ENCODE measurements around the gene ENTREP1. TPM values are rescaled to one million over a fixed set of nuclear protein-coding genes. Genes with fewer than 3 reads are reported as not detected.
A peak's percentile ranks its signal among the peaks of the same experiment; 100 is the strongest.
"Not testable (repeated sequence)": the region's sequence is repeated elsewhere in the genome, so short reads cannot be mapped to it uniquely, and the experiment has no call there.

ENTREP1 gene
- total RNA-seq, 1 experiment from 2014 or later = not detected

DNA sequence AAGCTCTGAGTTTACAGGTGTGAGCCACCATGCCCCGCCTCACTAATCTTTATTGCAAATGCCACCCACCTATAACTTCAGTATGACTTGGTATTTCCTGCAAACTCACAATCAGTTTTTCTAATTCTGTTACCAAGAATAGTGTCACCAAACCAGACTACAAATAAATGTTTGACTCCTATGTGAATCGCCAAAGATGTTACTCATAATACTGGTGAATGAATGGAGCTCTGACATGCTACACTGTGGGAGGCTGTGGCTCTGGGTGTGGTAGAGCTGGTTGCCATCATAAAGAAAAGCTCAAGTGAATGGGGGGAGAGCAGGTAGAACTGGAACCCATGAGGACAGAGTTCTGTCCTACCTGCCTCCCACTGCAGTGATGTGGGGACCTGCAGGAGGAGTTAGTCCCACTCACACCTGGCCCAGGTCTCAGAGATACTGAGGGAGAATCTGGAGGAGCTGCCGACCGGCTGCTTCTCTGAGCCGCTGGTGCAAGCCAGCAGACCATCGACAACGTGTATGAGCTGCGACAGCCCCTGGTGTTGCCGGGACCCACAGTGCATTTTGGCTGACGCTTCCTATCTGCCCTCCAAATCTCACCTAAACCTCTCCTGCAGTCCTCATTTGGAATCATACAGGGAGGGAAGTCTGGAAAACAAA, 95.7 kb downstream of the ENTREP1 start:
- H3K27me3 ChIP-seq = no peaks in the 10 kb centered on the region
- H3K9me3 ChIP-seq = no peaks in the 10 kb centered on the region
- DNase-seq = no peak
- H3K36me3 ChIP-seq = no peaks in the 10 kb centered on the region
- H3K4me3 ChIP-seq = no peak overlapping the region

DNA sequence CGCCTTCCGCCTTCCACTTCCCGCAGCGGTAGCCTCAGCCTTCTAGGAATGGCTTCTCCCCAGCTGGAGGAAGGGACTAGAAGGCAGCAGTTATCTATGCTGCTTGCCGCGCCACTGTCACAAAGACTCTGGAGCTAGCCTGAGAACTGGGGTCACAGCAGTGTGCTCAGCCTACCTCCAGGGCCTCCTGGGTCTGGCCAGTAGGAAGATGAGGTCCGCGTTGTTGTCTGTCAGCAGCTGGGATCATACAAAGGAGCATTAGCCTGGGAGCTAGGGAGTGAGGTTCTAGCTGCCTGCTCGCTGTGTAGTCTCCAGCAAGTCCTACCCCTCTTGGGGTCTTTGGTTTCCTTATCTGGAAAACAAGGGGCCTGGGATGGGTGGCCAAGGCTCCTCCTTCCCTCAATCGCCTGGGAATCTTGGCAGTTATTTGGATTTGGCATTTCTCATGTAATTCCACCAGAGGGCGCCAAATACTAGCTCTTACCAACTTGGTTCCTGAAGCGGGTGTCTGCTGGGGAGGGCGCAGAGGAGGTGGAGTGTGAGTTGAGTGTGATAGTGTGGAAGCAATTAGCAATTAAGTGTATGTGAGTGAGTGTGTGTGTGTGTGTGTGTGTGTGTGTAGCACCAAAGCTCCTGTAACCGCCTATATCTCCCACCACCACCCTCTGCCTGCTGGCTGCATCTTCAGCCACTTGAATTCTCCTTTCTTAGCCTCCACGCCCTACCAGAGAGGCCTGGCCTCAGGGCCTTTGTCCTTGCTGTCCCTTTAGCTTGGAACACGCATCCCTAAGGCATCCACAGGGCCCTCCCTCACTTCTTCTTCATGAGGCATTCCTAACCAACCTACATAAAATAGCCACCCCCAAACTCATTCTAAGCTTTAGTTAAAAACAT, 97.1 kb downstream of the ENTREP1 start:
- Histone ChIP-seq H3K36me3 (no peaks in the 10 kb centered on the region), H3K9me3 (no peaks in the 10 kb centered on the region)
- DNase-seq = peak; percentile 12

DNA sequence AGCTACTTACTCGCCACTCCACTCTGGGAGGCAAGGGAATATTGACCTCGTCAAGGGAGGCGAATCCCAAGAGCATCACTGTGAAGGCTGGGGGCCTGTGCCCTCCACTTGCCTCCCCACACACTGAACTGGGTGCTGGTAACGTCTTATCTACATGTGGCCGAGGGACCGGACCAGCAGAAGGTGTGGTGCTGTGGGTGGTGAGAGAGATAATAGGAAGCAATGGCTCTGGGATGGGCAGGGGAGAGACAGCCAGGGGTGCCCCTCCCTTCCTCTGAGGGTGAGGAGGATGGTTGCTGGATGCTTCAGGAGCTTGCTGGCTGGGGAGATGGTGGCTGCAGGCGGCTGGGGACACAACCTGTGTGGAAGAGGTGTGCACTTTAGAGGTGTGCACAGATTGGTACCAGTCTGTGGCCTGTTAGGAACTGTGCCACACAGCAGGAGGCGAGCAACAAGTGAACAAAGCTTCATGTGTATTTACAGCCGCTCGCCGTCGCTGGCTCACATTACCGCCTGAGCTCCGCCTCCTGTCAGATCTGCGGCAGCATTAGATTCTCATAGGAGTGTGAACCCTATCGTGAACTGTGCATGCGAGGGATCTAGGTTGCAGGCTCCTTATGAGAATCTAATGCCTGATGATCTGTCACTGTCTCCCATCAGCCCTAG, 100.3 kb downstream of the ENTREP1 start:
- no peaks in the 10 kb centered on the region for H3K9me3 ChIP-seq
- no peaks in the 10 kb centered on the region for H3K36me3 ChIP-seq
- no peaks in the 10 kb centered on the region for H3K27me3 ChIP-seq
- no peak overlapping the region for H3K4me3 ChIP-seq
- DNase-seq = no peak

More for the DNA sequence above, 97.1 kb downstream of the ENTREP1 start:
- Histone ChIP-seq H3K4me3 (no peak overlapping the region), H3K27me3 (no peaks in the 10 kb centered on the region)

DNA sequence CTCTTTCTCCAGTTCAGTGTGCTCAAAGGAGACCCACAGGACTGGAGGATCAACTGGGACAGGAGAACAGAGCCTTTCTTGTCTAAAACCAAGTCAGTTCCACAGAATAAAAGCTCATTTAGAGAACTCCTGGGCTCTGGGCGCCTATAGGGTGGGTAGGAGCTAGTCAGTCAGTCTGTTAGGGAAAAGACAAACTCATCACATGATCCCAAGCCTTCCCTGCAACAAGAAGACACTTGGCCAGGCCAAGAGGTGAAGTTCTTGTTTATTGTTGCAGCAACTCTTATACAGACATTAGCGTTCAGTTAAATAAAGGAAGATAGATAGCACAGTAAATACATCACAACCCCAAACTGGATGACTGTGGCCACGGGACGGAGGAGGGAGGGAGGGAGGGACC, 102.3 kb downstream of the ENTREP1 start:
- Histone ChIP-seq H3K9me3 (no peaks in the 10 kb centered on the region), H3K36me3 (no peaks in the 10 kb centered on the region), H3K4me3 (no peak overlapping the region), H3K27me3 (no peaks in the 10 kb centered on the region)
- no peak for DNase-seq

DNA sequence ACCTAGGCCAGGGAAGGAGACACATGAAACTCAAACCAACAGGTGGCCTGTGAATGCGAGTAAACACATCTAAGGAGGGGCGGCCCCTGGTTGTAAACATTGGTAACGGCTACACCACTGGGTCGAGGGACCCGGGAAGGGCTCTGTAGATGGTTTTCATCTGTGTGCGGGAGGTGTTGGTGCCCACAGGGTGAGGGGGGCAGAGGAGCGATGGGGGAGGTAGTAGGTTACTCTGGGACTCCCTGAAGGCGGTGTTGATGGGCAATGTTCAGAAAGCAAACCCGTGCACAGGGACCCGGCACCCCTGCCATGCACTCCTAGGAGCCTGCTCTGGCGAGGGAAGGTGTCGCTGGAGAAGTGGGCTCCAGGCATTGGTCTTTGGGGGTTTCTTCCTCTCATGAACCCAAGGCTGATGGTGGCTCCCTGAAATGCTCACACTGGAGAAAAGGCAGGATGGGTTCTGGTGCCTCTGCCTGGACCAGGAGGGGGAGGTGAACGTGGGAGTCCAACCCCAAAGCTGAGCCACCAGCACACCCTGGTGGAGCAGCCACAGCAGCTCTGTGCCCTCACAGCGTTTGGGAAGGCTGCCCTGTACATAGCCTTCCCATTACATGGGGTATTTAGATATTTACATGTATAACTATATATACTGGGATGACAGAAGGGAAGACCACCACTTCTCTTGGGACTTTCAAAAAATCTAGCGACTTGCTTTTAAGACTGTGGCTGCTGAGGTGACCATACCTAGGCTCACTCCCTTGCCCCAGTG, 103.2 kb downstream of the ENTREP1 start:
- no peak for DNase-seq

DNA sequence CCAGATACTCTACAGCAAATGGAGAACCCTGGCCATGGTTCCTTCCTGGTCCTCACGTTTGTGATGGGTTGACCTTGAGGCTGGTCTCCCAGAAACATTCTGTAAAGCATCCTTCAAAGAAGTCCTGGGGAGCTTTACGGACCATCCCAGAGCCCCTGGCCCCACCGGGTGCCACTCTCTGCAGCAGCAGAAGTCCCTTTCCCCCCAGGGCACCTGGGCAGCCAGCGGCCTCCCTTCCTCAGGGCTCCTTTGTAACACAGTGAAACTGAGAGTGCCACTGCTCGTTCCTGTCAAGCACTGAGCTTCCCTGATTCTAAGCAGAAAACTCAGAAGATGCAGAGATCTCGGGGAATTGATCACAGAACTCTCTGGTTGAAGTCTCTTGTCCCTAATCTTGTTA, 104.3 kb downstream of the ENTREP1 start:
- no peak overlapping the region for H3K4me3 ChIP-seq
- H3K36me3 ChIP-seq = no peaks in the 10 kb centered on the region
- DNase-seq = no peak
- no peaks in the 10 kb centered on the region for H3K27me3 ChIP-seq
- H3K9me3 ChIP-seq = no peaks in the 10 kb centered on the region

More for the DNA sequence above, 103.2 kb downstream of the ENTREP1 start:
- Histone ChIP-seq H3K9me3 (no peaks in the 10 kb centered on the region), H3K36me3 (no peaks in the 10 kb centered on the region), H3K4me3 (no peak overlapping the region), H3K27me3 (no peaks in the 10 kb centered on the region)

DNA sequence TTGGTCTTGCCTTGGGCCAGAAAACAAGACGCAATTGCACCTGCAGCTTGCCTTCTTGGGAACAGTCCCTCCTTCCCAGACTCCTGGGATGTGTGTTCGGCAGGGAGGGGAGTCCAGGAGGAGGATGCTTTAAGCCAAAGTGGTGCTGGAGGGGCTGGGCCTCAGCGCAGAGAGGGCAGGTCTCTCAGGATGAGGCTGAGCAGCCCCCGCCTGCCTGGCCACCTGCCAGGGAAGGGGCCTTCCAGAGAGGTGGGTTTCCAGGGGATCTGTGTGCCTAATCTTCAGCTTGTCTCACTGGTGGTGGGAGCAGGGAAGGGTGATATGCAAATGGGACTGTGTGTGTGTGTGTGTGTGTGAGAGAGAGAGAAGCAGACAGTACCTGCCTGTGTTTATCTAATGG, 105.2 kb downstream of the ENTREP1 start:
- H3K4me3 ChIP-seq = no peak overlapping the region
- no peaks in the 10 kb centered on the region for H3K9me3 ChIP-seq
- no peaks in the 10 kb centered on the region for H3K36me3 ChIP-seq
- no peak for DNase-seq
- no peaks in the 10 kb centered on the region for H3K27me3 ChIP-seq

DNA sequence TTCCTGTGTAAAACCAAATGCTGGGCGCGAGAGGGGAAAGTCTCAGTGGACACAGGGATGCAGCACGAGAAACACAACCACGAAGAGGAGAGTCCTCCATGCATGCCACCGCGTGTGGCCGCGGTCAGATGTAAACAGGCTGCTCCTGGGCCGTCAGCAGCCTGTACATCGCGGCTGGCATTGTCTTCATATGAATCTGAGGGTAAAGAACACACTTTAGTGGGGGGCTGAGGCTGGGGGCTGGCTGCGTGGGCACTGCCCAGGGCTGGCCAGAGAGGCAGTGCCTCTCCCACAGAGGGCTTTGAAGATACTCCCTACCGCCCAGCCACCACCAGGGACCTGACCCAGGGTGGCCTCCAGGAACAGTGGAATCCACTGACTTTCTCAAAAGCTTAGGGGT, 106.2 kb downstream of the ENTREP1 start:
- no peaks in the 10 kb centered on the region for H3K36me3 ChIP-seq
- no peak overlapping the region for H3K4me3 ChIP-seq
- H3K9me3 ChIP-seq = no peaks in the 10 kb centered on the region
- no peak for DNase-seq
- no peaks in the 10 kb centered on the region for H3K27me3 ChIP-seq

DNA sequence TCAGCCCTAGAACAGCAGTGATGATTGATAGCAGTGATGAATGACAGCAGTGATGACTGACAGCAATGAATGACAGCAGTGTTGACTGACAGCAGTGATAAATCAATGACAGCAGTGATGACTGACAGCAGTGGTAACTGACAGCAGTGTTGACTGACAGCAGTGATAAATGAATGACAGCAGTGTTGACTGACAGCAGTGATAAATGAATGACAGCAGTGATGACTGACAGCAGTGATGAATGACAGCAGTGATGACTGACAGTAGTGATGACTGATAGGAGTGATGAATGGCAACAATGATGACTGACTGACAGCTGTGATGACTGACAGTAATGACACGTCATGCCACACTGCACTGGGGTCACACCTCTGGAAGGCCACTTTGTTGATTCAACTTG, 106.8 kb downstream of the ENTREP1 start:
- no peak for DNase-seq
- Histone ChIP-seq H3K27me3 (no peaks in the 10 kb centered on the region), H3K9me3 (no peaks in the 10 kb centered on the region), H3K4me3 (no peak overlapping the region), H3K36me3 (no peaks in the 10 kb centered on the region)

DNA sequence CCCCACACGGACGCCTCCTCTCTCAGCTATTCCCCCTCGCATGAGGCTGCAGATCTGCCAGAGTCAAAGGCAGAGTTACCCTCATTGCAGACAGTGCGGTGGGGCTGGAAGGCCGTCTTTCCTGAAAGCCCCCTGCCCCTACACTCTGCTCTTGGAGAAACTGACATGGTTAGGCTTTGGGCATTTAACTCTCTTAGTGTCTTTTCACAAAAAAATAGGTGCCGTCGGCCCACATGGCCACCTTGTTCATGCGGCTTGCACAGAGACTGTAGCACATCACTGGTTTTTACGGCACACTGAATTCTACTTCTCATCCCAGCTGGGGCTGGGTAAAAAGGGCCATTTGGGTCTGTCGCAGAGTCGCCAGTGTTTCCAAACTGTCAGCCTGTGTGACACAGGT, 107.6 kb downstream of the ENTREP1 start:
- no peak overlapping the region for H3K4me3 ChIP-seq
- H3K36me3 ChIP-seq = no peaks in the 10 kb centered on the region
- no peaks in the 10 kb centered on the region for H3K27me3 ChIP-seq
- no peak for DNase-seq
- H3K9me3 ChIP-seq = no peaks in the 10 kb centered on the region

DNA sequence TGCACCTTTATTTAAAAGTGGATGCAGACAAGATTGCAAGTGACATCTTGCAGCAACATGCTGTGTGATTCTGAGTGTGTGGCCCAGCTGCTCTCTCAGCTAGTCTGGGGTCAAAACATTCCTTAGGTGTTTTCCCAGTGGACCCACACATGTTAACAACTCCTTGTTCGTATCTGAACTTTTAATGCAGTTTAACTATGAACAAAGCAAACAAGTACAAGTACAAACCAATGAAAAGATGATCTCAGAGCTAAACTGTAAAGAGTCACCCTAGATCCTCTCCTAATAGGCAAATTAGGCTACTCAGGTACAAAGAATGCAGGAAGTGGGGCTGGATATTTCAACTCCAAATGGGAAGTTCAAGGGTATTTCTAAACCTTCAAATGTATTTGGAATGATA, 108.4 kb downstream of the ENTREP1 start:
- no peak for DNase-seq
- Histone ChIP-seq H3K9me3 (no peaks in the 10 kb centered on the region), H3K4me3 (no peak overlapping the region), H3K27me3 (no peaks in the 10 kb centered on the region), H3K36me3 (no peaks in the 10 kb centered on the region)

DNA sequence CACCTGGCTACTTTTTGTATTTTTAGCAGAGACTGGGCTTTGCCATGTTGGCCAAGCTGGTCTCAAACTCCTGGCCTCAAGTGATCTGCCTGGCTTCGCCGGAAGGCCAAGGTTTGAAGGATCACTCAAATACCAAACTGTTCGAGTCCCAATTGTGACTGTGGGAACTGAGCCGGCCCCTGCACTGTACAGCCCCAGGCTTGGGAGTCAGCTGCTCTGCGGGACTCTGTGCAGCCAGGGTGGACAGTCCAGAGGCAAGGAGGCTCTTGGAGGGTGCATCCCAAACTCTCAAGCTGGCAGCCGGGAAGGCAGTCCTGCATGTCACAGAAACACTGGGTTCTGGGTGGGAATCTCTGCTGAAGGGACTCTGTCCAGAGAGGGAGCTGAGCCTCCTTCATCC, 109.0 kb downstream of the ENTREP1 start:
- Histone ChIP-seq H3K9me3 (no peaks in the 10 kb centered on the region), H3K36me3 (no peaks in the 10 kb centered on the region), H3K27me3 (no peaks in the 10 kb centered on the region), H3K4me3 (no peak overlapping the region)
- no peak for DNase-seq

DNA sequence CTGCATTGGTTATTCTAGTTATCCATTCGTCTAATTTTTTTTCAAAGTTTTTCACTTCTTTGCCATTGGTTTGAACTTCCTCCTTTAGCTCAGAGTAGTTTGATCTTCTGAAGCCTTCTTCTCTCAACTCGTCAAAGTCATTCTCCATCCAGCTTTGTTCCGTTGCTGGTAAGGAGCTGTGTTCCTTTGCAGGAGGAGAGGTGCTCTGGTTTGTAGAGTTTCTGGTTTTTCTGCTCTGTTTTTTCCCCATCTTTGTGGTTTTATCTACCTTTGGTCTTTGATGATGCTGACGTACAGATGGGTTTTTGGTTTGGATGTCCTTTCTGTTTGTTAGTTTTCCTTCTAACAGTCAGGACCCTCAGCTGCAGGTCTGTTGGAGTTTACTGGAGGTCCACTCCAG, 114.6 kb downstream of the ENTREP1 start:
- H3K27me3 ChIP-seq, H3K36me3 ChIP-seq, H3K9me3 ChIP-seq, DNase-seq, H3K4me3 ChIP-seq: not testable (repeated sequence)

DNA sequence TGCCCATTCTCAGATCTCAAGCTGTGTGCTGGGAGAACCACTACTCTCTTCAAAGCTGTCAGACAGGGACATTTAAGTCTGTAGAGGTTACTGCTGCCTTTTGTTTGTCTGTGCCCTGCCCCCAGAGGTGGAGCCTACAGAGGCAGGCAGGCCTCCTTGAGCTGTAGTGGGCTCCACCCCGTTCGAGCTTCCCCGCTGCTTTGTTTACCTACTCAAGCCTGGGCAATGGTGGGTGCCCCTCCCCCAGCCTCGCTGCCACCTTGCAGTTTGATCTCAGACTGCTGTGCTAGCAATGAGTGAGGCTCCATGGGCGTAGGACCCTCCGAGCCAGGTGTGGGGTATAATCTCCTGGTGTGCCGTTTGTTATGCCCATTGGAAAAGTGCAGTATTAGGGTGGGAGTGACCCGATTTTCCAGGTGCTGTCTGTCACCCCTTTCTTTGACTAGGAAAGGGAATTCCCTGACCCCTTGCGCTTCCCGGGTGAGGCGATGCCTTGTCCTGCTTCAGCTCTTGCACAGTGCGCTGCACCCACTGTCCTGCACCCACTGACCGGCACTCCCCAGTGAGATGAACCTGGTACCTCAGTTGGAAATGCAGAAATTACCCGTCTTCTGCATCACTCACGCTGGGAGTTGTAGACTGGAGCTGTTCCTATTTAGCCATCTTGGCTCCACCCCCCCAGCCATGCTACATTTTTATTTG, 115.4 kb downstream of the ENTREP1 start:
- H3K36me3 ChIP-seq, H3K4me3 ChIP-seq, H3K9me3 ChIP-seq, DNase-seq, H3K27me3 ChIP-seq: not testable (repeated sequence)

Data from MG63 (cell line).